ENCODE measurements around the gene WDFY2. TPM values are rescaled to one million over a fixed set of nuclear protein-coding genes. Genes with fewer than 3 reads are reported as not detected.

The WDFY2 gene
- total and polyA plus RNA-seq, 10 of the 15 experiments (the other 5 are each of a cell fraction or from before 2014, with no cell fraction given): 2.1 to 13.0 (median 8.1) TPM

GRCh38 chr13:51814825-51815650 lies 230.8 kb downstream of the WDFY2 start (continued):
- TF ChIP-seq, protein P1, sequence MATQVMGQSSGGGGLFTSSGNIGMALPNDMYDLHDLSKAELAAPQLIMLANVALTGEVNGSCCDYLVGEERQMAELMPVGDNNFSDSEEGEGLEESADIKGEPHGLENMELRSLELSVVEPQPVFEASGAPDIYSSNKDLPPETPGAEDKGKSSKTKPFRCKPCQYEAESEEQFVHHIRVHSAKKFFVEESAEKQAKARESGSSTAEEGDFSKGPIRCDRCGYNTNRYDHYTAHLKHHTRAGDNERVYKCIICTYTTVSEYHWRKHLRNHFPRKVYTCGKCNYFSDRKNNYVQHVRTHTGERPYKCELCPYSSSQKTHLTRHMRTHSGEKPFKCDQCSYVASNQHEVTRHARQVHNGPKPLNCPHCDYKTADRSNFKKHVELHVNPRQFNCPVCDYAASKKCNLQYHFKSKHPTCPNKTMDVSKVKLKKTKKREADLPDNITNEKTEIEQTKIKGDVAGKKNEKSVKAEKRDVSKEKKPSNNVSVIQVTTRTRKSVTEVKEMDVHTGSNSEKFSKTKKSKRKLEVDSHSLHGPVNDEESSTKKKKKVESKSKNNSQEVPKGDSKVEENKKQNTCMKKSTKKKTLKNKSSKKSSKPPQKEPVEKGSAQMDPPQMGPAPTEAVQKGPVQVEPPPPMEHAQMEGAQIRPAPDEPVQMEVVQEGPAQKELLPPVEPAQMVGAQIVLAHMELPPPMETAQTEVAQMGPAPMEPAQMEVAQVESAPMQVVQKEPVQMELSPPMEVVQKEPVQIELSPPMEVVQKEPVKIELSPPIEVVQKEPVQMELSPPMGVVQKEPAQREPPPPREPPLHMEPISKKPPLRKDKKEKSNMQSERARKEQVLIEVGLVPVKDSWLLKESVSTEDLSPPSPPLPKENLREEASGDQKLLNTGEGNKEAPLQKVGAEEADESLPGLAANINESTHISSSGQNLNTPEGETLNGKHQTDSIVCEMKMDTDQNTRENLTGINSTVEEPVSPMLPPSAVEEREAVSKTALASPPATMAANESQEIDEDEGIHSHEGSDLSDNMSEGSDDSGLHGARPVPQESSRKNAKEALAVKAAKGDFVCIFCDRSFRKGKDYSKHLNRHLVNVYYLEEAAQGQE (IDR thresholded peaks at IDR 0.05; ENCODE audit: low read depth, low read length): no peak
- TF ChIP-seq, protein P2, sequence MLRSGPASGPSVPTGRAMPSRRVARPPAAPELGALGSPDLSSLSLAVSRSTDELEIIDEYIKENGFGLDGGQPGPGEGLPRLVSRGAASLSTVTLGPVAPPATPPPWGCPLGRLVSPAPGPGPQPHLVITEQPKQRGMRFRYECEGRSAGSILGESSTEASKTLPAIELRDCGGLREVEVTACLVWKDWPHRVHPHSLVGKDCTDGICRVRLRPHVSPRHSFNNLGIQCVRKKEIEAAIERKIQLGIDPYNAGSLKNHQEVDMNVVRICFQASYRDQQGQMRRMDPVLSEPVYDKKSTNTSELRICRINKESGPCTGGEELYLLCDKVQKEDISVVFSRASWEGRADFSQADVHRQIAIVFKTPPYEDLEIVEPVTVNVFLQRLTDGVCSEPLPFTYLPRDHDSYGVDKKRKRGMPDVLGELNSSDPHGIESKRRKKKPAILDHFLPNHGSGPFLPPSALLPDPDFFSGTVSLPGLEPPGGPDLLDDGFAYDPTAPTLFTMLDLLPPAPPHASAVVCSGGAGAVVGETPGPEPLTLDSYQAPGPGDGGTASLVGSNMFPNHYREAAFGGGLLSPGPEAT (IDR thresholded peaks at IDR 0.05; ENCODE audit: low read depth): peak; percentile 33; the same call in 1 of the 2 replicates
- TF ChIP-seq YY1 (IDR thresholded peaks at IDR 0.05; ENCODE audit: low read depth, low read length) (peak; percentile 67; the same call in 1 of the 2 replicates), SMC3 (IDR thresholded peaks at IDR 0.05; ENCODE audit: borderline replicate concordance, low read length) (peak; percentile 84), ZSCAN29 (IDR thresholded peaks at IDR 0.05) (no peak), EZH2 (IDR thresholded peaks at IDR 0.05; ENCODE audit: borderline replicate concordance, control insufficient read depth, low read depth, low read length) (no peak), IRF4 (IDR thresholded peaks at IDR 0.05; ENCODE audit: low read depth, low read length) (peak; percentile 56; the same call in 1 of the 2 replicates), FOS (IDR thresholded peaks at IDR 0.05; ENCODE audit: borderline replicate concordance, extremely low read depth, insufficient read length) (no peak), MXI1 (IDR thresholded peaks at IDR 0.05; ENCODE audit: low read depth, low read length) (peak; percentile 49; the same call in 1 of the 2 replicates), ETV6 (conservative IDR thresholded peaks at IDR 0.05 in 1 of 2, IDR thresholded peaks at IDR 0.05 in 1 of 2; ENCODE audit: borderline replicate concordance in 1 of 2, low read depth in 1 of 2) (no peak), NBN (IDR thresholded peaks at IDR 0.05) (no peak), POLR2AphosphoS5 (IDR thresholded peaks at IDR 0.05; ENCODE audit: low read length) (peak; percentile 44; the same call in 1 of the 2 replicates), RB1 (IDR thresholded peaks at IDR 0.05; ENCODE audit: borderline replicate concordance) (peak; percentile 30; the same call in 1 of the 2 replicates), CHD1 (IDR thresholded peaks at IDR 0.05; ENCODE audit: low read depth, low read length) (no peak), IRF5 (IDR thresholded peaks at IDR 0.05; ENCODE audit: borderline replicate concordance) (no peak), TAF1 (IDR thresholded peaks at IDR 0.05; ENCODE audit: borderline replicate concordance, low read depth, low read length) (peak; percentile 48; the same call in 1 of the 2 replicates), ZZZ3 (IDR thresholded peaks at IDR 0.05; ENCODE audit: control insufficient read depth, insufficient read length, low read depth) (no peak), POU2F2 (IDR thresholded peaks at IDR 0.05; ENCODE audit: borderline replicate concordance, low read depth, low read length) (peak; percentile 29; the same call in 1 of the 3 replicates), HDAC6 (IDR thresholded peaks at IDR 0.05; ENCODE audit: unreplicated experiment) (no peak), BACH1 (IDR thresholded peaks at IDR 0.05; ENCODE audit: borderline replicate concordance) (0 out of 2 replicates have a peak, but pooled peaks have one; percentile 10), NR2C1 (IDR thresholded peaks at IDR 0.05) (no peak)
- TF ChIP-seq, protein P3, sequence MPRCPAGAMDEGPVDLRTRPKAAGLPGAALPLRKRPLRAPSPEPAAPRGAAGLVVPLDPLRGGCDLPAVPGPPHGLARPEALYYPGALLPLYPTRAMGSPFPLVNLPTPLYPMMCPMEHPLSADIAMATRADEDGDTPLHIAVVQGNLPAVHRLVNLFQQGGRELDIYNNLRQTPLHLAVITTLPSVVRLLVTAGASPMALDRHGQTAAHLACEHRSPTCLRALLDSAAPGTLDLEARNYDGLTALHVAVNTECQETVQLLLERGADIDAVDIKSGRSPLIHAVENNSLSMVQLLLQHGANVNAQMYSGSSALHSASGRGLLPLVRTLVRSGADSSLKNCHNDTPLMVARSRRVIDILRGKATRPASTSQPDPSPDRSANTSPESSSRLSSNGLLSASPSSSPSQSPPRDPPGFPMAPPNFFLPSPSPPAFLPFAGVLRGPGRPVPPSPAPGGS (IDR thresholded peaks at IDR 0.05; ENCODE audit: borderline replicate concordance, insufficient read depth, low read depth, low read length, poor library complexity, severe bottlenecking): no peak

Measured in GM12878 (cell line).